GM12878 (cell line): ENCODE results near the gene HOXA10. TPM values are rescaled to one million over a fixed set of nuclear protein-coding genes. Genes with fewer than 3 reads are reported as not detected.

Experiments used
- ATAC-seq: fragments of 200-7000 bp; cut with Tn5 transposase; 3 replicates; pipeline ENCODE4 v1.9.1; 2020; ENCODE audit warnings: mild to moderate bottlenecking, moderate library complexity
- BruUV-seq: library from RNA; stranded (reverse); fragments of 400-500 nt; replicated peaks from 2 replicates; lab custom pipeline; 2021; lab: Mats Ljungman, UMichigan
- CTCF ChIA-PET: fragments of 300-600 bp; sonication (Branson Sonifier 250); formaldehyde crosslinking; extraction: SDS; loops from one replicate; lab custom pipeline; 2021; ENCODE audit warnings: inconsistent platforms; lab: Yijun Ruan, JAX
- POLR2A ChIA-PET: fragments of 350-600 bp; formaldehyde crosslinking; extraction: SDS; loops from one replicate; lab custom pipeline; 2021; ENCODE audit warnings: inconsistent platforms; lab: Charles Lee
- RAD21 ChIA-PET: fragments of 300-600 bp; sonication (Branson Sonifier 250); formaldehyde crosslinking; loops from one replicate; lab custom pipeline; 2023; ENCODE audit warnings: antibody characterized with exemption; ENCODE audit not compliant: unreplicated experiment; lab: Charles Lee
- SMC1A ChIA-PET: fragments of 300-600 bp; sonication (Branson Sonifier 250); formaldehyde crosslinking; loops from one replicate; lab custom pipeline; 2023; ENCODE audit not compliant: unreplicated experiment, uncharacterized antibody; lab: Charles Lee
- DNase-seq: peaks from one replicate; pipeline ENCODE4 v3.0.0-alpha.2; 2011; ENCODE audit warnings: low read depth, low spot score
- FAIRE-seq: peaks from 3 replicates; lab custom pipeline; 2011; peaks lifted over from hg19 to GRCh38; lab: Jason Lieb, UNC
- H2AFZ ChIP-seq: 2 replicates; pipeline ENCODE4 v1.6.0; 2011; ENCODE audit warnings: low read depth, low read length, control low read depth; ENCODE audit not compliant: control insufficient read depth
- H3K27ac ChIP-seq: 2 replicates; pipeline ENCODE4 v1.5.1; 2011; ENCODE audit warnings: control low read depth; ENCODE audit not compliant: control insufficient read depth, insufficient read depth
- H3K27me3 ChIP-seq, 2 experiments: replicated peaks in 1 of 2; 2 replicates each; pipeline versions ENCODE4 v1.6.0 to v1.6.1; 2011; ENCODE audit warnings: low read length in 1 of 2; ENCODE audit not compliant: control insufficient read depth in 2 of 2, insufficient read depth in 2 of 2
- H3K36me3 ChIP-seq, 2 experiments: 2 replicates each; pipeline ENCODE4 v1.5.1; 2011; ENCODE audit warnings: low read length in 1 of 2; ENCODE audit not compliant: control insufficient read depth in 2 of 2, insufficient read depth in 2 of 2
- H3K4me1 ChIP-seq: 2 replicates; pipeline ENCODE4 v1.6.1; 2011; ENCODE audit warnings: mild to moderate bottlenecking, low read length, moderate library complexity, mixed read lengths; ENCODE audit not compliant: control insufficient read depth, insufficient read depth
- H3K4me2 ChIP-seq: 2 replicates; pipeline ENCODE4 v1.6.0; 2011; ENCODE audit warnings: control low read depth; ENCODE audit not compliant: control insufficient read depth, insufficient read depth
- H3K4me3 ChIP-seq: fragments of 200-600 bp; sonication (generic); 2 replicates; pipeline ENCODE4 v1.5.1; 2016
- H3K79me2 ChIP-seq: 2 replicates; pipeline ENCODE4 v1.6.0; 2011; ENCODE audit warnings: low read length; ENCODE audit not compliant: control insufficient read depth, insufficient read depth
- H3K9ac ChIP-seq: 2 replicates; pipeline ENCODE4 v1.8.0; 2011; ENCODE audit warnings: low read length, control low read depth, mixed read lengths; ENCODE audit not compliant: control insufficient read depth, insufficient read depth
- H3K9me3 ChIP-seq: replicated peaks from 3 replicates; pipeline ENCODE4 v1.5.1; 2011; ENCODE audit warnings: mild to moderate bottlenecking, low read length; ENCODE audit not compliant: control insufficient read depth, insufficient read depth
- H4K20me1 ChIP-seq: 2 replicates; pipeline ENCODE4 v1.6.0; 2011; ENCODE audit not compliant: control insufficient read depth, insufficient read depth
- CTCF ChIP-seq, 3 experiments: IDR thresholded peaks in 2 of 3; conservative IDR thresholded peaks in 1 of 3; 2 replicates each; pipeline ENCODE4 v1.5.1; 2011; ENCODE audit warnings: low read depth in 3 of 3, low read length in 3 of 3, mild to moderate bottlenecking in 3 of 3, control low read depth in 2 of 3, moderate library complexity in 2 of 3, inconsistent platforms in 1 of 3, mixed read lengths in 1 of 3; ENCODE audit not compliant: control insufficient read depth in 2 of 3, insufficient read depth in 1 of 3; ENCODE audit errors: extremely low read depth in 1 of 3
- GATAD2B ChIP-seq: fragments of 450-650 bp; conservative IDR thresholded peaks from 2 replicates; pipeline ENCODE4 v1.6.1; 2017; ENCODE audit warnings: low read depth, mild to moderate bottlenecking, moderate library complexity
- RAD21 ChIP-seq: IDR thresholded peaks from 2 replicates; pipeline ENCODE4 v1.6.1; 2011; ENCODE audit warnings: mild to moderate bottlenecking, low read depth, low read length, moderate library complexity; ENCODE audit not compliant: insufficient read depth
- SMC3 ChIP-seq: IDR thresholded peaks from 2 replicates; pipeline ENCODE4 v1.6.1; 2011; ENCODE audit warnings: low read length, improper control_type of control experiment, borderline replicate concordance
- WGBS: methylation state at CpG from one replicate; pipeline ENCODE4 v1.1.6; 2016; ENCODE audit warnings: low lambda C conversion rate; ENCODE audit not compliant: insufficient replicate concordance, insufficient coverage; ENCODE audit errors: missing lambda C conversion rate; 5-methylcytosine and 5-hydroxymethylcytosine counted together
- in situ Hi-C: fragments of 300-500 bp; cut with MboI; formaldehyde crosslinking; loops from 9 replicates; pipeline ENCODE4 v1.14.3; 2018; ENCODE audit warnings: mixed read lengths
- intact Hi-C: fragments of 100-400 bp; cut with micrococcal nuclease; formaldehyde crosslinking; loops from one replicate; pipeline ENCODE4 v1.14.2; 2022; ENCODE audit not compliant: unreplicated experiment
- polyA plus RNA-seq, 11 experiments: library from polyadenylated mRNA; depleted of rRNA in 4 of 11; unstranded in 6 of 11; stranded (reverse) in 5 of 11; fragments of >200 nt; fragmentation: Nextera tagmentation in 4 of 11; fragmentation: Illumina TruSeq in 1 of 11; extraction: Ambion mirVana in 4 of 11; extraction: Trizol in 1 of 11; gene quantifications; 1 replicate in 1 of 11; 2 replicates in 10 of 11; pipeline versions ENCODE4 v1.2.1 to v1.2.3, GENCODE V29; 2011 to 2016; ENCODE audit warnings: inconsistent platforms in 2 of 11, missing spikeins in 2 of 11, low read depth in 1 of 11
- total RNA-seq, 4 experiments: library from RNA; depleted of rRNA in 3 of 4; stranded (reverse); fragments of >200 nt in 3 of 4; fragmentation: Illumina TruSeq in 1 of 4; extraction: Trizol in 1 of 4; gene quantifications; 2 replicates each; pipeline versions ENCODE4 v1.2.1 to v1.2.3, GENCODE V29; 2013 to 2021

The HOXA10 gene
- total and polyA plus RNA-seq, 10 of the 15 experiments (the other 5 are each of a cell fraction or from before 2014, with no cell fraction given), result not detected

GRCh38 chr7:27210441-27211083 lies 36.4 kb upstream of the HOXA10 start:
- H3K36me3 ChIP-seq, result no peaks in the 10 kb centered on the region
- no peaks in the 10 kb centered on the region for H3K79me2 ChIP-seq
- H3K4me2 ChIP-seq, result no peak overlapping the region
- POLR2A ChIA-PET, result interaction anchor here (0.8 kb wide), 1 partner anchor 11 kb away, joined by 3 read pairs; no protein-coding TSS in a partner anchor
- CTCF ChIA-PET, result interaction anchor here (0.6 to 4.1 kb wide), 9 partner anchors 15 to 709 kb away, joined by 3 to 23 read pairs (median 3); no protein-coding TSS in a partner anchor
- H3K27ac ChIP-seq, result no peak overlapping the region
- BruUV-seq, result no TSS peak
- 15% methylated on average over 32 of the region's 32 CpGs for WGBS
- intact Hi-C loops (loop anchor here (5.0 kb wide), 1 partner anchor 367 kb away; no protein-coding TSS in a partner anchor), in situ Hi-C loops (no loop called here)
- no peak for FAIRE-seq
- H3K4me1 ChIP-seq, result no peaks in the 10 kb centered on the region
- no peak overlapping the region for H2AFZ ChIP-seq
- H3K9me3 ChIP-seq, result no peaks in the 10 kb centered on the region
- TF ChIP-seq CTCF (IDR thresholded peaks at IDR 0.05 in 2 of 3, conservative IDR thresholded peaks at IDR 0.05 in 1 of 3; ENCODE audit: control insufficient read depth in 2 of 3, extremely low read depth in 1 of 3, insufficient read depth in 1 of 3, low read depth in 3 of 3, low read length in 3 of 3) (peak; percentile 55 to 72 (median 67)), SMC3 (peak; percentile 48; the same call in 1 of the 2 replicates), GATAD2B (no peak), RAD21 (peak; percentile 38; the same call in 1 of the 2 replicates)
- SMC1A ChIA-PET, result interaction anchor here (0.9 to 1.5 kb wide), 8 partner anchors 14 to 724 kb away, joined by 3 to 6 read pairs (median 3); no protein-coding TSS in a partner anchor
- H3K27me3 ChIP-seq, result peaks cover 3 to 28% of the 10 kb centered on the region in 2 experiments
- ATAC-seq, result peak; percentile 74
- H3K4me3 ChIP-seq, result no peak overlapping the region
- no peaks in the 10 kb centered on the region for H4K20me1 ChIP-seq
- RAD21 ChIA-PET, result interaction anchor here (1.6 to 1.8 kb wide), 2 partner anchors 364 to 395 kb away, joined by 5 to 8 read pairs; no protein-coding TSS in a partner anchor
- no peak overlapping the region for H3K9ac ChIP-seq
- DNase-seq, result no peak
